GM19455 (cell line): ENCODE results near the gene DMD.

Source experiments
- ATAC-seq: cut with Tn5 transposase; IDR thresholded peaks from one replicate; pipeline ENCODE4 v1.9.1; 2021; ENCODE audit not compliant: unreplicated experiment

The DMD gene

GRCh38 chrX:33045245-33045644 is 166.1 kb downstream of the DMD start:
- ATAC-seq, result no peak

DNA sequence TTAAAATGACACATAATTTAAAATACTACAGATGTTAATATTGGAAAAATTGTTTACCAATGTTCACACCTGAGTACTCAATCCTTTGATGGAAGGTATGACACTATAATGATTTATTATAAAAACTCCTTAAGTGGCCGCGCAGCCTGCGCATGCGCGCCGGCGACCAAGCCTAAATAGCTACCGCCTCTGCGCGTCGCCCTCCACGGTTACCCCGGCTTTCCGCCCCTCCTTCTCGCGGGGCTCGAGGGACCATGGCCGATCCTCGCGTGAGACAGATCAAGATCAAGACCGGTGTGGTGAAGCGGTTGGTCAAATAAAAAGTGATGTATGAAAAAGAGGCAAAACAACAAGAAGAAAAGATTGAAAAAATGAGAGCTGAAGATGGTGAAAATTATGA is 170.2 kb downstream of the DMD start:
- no peak for ATAC-seq

GRCh38 chrX:33032700-33033099 is 178.6 kb downstream of the DMD start:
- ATAC-seq, result no peak

DNA sequence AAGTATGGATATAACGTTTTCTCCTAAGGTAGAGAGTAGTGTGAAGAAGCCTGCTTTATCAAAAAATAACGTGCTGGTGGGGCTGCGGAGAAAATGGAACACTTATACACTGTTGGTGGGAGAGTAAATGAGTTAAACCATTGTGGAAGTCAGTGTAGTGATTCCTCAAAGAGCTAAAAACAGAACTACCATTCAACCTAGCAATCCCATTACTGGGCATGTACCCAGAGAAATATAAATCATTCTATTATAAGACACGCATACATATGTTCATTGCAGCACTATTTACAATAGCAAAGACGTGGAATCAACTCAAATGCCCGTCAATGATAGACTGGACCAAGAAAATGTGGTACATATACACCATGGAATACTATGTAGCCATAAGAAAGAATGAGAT is 196.4 kb downstream of the DMD start:
- no peak for ATAC-seq

DNA sequence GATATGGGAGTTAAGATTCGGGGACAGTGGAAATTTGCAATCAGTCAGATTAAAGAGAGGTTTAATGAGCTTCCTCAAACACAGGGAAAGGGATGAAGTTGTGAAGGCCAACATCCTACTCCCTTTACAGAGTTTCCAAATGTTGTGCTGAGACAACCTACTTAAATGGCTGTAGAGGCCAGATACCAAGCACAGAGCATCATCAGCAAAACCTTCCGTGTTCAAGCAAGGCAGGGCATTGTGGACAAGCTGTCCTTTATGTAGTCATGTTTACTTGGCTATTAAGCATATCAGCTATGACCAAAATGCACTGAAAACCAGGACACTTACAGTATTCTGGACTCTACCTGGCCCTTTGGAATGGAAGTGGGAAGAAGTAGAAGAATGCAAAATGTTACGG is 197.3 kb downstream of the DMD start:
- no peak for ATAC-seq

DNA sequence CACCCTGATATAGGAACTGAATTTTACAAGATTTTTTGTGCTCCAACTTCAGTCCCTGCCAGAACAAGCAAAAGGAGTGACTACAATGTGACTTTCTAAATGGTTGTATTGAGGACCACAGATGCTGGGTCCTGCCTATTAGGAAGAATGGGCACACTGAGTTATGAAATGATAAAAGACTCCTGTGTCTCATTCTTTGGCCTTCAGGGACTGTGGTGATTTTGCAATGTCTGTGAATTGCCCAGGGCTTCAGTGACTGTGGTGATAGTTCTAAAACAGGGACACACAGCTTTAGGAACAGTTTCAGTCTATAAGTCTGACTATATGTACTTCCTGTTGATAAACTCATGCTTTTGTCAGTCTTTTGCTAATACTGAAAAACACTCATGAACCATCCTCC is 210.2 kb downstream of the DMD start:
- no peak for ATAC-seq

DNA sequence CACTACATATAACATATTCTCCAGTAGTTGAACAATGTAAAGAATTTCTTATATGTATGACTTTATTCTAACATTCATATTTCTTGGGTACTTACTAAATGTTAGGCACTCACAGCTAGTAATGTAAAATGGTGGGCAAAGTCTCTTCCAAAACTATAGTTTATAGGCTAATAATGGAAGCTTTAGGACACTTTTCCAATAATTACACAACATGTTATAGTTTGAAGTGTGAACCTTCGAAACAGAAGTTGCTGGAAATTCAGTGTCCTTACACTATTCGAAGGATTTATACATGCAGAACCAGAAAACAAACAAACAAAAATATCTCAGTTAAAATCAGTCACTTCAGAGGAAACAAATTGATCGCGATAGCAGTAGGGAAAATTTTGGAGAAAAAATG is 212.6 kb downstream of the DMD start:
- ATAC-seq, result no peak

- ATAC-seq, result no peak
These were observed 215.9 kb downstream of the DMD start for GRCh38 chrX:32995427-32995826.

DNA sequence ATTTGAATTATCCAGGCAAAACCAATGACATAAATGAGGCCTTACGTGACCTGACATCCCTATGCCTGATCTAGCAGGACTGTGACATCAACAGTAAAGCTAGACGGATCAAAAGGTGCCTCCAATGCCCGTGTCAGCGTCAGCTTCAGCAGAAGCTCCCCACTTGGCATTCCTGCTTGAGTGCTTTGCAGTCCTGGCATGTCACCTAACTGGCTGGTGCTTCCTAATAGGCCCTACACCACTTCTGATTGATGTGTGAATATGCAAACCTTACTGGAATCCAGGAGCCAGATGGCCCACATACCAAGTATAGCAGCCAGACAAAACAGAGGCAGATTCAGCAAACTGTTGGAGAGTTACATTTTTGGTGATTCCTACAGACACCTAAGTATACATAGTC is 224.2 kb downstream of the DMD start:
- no peak for ATAC-seq

DNA sequence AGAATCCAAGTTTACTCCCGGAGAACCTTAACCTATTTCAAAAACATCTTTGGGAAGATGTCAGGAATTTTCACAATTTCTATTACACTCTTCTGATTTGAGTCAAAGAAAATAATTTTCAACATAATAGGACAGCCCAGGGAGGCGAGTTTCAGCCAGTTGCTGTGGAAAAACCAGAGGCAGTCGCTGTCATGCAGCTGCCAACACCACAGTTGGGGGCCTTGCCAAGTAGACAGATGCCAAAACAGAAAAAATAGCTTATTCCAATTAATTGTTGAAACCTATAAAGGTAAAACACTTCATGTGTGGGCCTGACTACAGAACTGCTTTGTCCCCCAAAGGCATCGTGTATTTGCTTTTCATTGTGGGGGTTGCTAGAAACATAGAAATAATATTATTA is 225.8 kb downstream of the DMD start:
- ATAC-seq, result no peak

GRCh38 chrX:32966821-32967355 is 244.5 kb downstream of the DMD start:
- no peak for ATAC-seq

DNA sequence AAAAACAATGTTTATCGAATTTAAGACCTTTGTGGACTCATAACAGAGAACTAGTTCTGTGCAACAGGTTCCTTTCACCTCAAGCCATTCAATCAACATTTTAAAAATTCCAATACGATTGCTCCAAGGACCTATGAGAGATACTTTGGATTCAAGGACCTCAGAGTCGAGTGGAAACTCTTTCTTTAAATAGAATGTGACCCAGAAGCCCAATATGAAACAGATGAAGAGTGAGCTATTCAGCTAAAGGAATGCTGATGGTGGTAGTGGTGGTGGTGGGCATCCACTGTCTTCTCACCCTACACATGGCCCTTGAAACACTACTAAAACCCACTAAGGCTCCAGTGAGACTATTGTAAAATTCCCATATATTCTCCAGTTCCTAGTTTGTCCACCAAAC is 257.2 kb downstream of the DMD start:
- ATAC-seq, result no peak

DNA sequence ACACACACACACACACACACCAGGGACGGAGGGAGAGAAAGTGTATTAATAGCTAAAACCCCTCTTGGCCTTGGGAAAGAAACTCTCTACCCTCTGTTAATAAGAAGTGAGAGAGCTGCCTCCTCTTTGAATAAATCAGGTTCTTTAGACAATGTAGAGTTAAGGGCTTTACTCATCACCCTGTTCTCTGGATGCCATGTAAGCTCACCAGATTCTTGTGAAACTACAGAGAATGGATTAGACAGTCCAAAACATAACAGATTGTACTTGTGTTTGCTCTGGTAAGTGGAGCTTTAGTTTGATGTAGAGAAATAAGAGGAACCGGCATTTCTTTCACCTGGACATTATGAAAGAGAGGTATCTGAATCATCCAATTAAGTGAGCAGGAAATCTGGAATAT is 263.2 kb downstream of the DMD start:
- no peak for ATAC-seq

DNA sequence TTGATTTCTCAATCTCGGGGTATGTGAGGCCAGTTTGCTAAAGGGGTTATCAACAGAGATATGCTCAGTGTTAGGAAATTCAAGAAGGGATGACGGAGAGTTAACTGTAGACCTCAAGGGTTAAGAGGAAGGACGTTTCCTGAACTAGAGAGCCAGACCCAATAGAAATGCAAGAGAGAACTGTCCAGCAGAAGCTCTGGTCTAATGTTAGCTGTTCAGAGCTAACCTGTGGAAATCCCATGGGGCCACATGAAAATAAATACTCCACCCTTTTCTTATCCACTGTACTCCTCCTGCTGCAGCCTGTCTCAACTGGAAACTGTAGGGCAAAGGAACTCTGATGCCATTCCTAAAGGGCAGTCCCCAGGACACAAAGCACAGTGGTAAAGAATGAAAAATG is 274.3 kb downstream of the DMD start:
- ATAC-seq, result no peak

GRCh38 chrX:32933548-32933947 is 277.8 kb downstream of the DMD start:
- no peak for ATAC-seq

- no peak for ATAC-seq
These were observed 282.3 kb downstream of the DMD start for GRCh38 chrX:32929040-32929439.

GRCh38 chrX:32896088-32896487 is 315.3 kb downstream of the DMD start:
- no peak for ATAC-seq

DNA sequence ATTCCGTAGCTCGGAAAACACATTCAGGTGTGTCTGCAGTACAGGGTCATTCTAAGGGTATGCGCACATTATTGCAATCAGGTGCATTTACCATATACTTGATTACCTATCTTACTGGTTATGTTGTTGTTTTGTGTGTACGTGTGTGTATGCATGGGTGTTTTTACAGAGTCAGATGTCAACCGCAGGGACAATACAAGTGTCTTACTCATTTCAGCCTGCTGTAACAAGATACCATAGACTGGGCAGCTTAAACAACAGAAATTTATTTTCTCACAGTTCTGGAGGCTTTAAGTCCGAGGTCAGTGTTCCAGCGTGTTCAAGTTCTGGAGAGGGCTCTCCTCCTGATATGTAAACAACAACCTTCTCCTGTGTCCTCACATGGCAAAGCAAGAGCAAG is 316.7 kb downstream of the DMD start:
- ATAC-seq, result no peak

- ATAC-seq, result no peak
These were observed 317.6 kb downstream of the DMD start for GRCh38 chrX:32893751-32894150.

DNA sequence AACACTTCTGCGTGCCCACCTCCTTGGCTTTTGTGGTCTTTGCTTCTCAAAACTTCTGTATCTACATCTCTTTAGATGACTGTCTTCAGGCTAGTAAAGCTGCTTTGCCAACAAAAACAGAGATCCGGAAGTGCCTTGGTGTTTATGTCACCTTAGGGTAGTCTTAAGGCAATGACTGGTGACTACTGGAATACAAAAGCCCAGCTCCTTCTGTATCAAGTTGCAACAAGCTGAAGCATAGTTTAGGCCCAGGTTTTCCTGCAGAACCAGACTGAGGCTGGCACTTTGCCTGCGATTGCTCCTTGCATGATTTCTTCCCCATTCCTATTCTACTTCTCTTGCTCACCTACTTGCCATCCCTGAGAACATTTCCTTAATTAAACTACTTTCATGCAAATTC is 333.8 kb downstream of the DMD start:
- no peak for ATAC-seq

- no peak for ATAC-seq
These were observed 336.5 kb downstream of the DMD start for GRCh38 chrX:32874839-32875238.

DNA sequence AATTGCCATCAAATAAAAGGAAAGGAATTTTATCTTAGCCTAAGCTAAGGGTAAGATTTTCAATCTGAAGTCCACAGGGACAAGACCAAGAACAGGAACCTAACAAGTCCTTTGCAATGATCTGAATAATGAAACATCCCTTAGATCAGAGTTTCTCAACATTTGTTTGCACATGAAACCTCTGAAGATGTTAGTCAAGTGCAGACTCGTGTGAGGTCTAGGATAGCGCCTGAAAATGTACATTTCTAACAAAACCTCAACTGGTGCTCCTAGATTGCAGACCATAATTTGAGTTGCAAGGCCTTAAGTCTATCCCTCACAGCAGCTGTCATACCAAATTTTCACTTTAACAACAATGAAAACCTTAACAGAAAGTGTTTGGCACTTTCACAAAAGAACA is 337.6 kb downstream of the DMD start:
- no peak for ATAC-seq

DNA sequence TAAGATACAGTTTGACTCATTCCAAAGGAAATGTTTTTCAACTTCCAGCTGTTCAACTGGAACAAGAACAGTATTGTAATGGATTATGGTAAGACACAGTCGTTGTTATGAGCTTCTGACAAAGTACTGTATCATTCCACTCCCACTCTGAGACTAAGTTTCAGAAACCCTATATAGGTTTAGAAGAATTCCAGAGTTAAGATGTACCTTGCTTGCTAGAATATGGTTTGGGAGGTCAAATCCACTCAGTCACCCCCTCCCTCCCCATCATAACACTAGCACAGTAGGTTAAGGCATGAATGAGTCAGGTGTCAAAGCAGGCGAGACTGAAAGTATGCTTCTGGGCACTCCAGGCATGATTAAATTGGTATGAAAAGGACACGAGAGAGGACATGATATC is 339.7 kb downstream of the DMD start:
- ATAC-seq, result no peak

GRCh38 chrX:32868524-32868895 is 342.8 kb downstream of the DMD start:
- ATAC-seq, result no peak
